Osteoblast (primary cell): ENCODE data around the gene SBK3. TPM values are rescaled to one million over a fixed set of nuclear protein-coding genes. Genes with fewer than 3 reads are reported as not detected.
A peak's percentile ranks its signal among the peaks of the same experiment; 100 is the strongest.

Source experiments
- DNase-seq: peaks from one replicate; pipeline ENCODE4 v3.0.0; 2011; ENCODE audit warnings: low spot score, mixed read lengths; ENCODE audit not compliant: insufficient read length; ENCODE audit errors: missing footprints
- H2AFZ ChIP-seq: 2 replicates; pipeline ENCODE4 v1.6.0; 2011; ENCODE audit warnings: mild to moderate bottlenecking, low read length
- H3K27ac ChIP-seq: 2 replicates; pipeline ENCODE4 v1.5.1; 2011; ENCODE audit warnings: mild to moderate bottlenecking, low read depth, low read length, moderate library complexity
- H3K27me3 ChIP-seq: 2 replicates; pipeline ENCODE4 v1.6.0; 2012; ENCODE audit warnings: mild to moderate bottlenecking, control low read depth, inconsistent platforms, low read length, moderate library complexity; ENCODE audit not compliant: insufficient read depth
- H3K36me3 ChIP-seq: 2 replicates; pipeline ENCODE4 v1.5.1; 2011; ENCODE audit warnings: mild to moderate bottlenecking, low read length, control low read depth, moderate library complexity; ENCODE audit not compliant: insufficient read depth
- H3K4me1 ChIP-seq: 2 replicates; pipeline ENCODE4 v1.5.1; 2011; ENCODE audit warnings: mild to moderate bottlenecking, low read length, control low read depth, moderate library complexity; ENCODE audit not compliant: insufficient read depth
- H3K4me2 ChIP-seq: 2 replicates; pipeline ENCODE4 v1.6.0; 2011; ENCODE audit warnings: mild to moderate bottlenecking, low read length; ENCODE audit not compliant: insufficient read depth
- H3K4me3 ChIP-seq: fragments of 200-600 bp; sonication (generic); 3 replicates; pipeline ENCODE4 v1.5.1; 2012; ENCODE audit warnings: mild to moderate bottlenecking, low read length, inconsistent platforms; ENCODE audit not compliant: insufficient read depth
- H3K79me2 ChIP-seq: 2 replicates; pipeline ENCODE4 v1.6.0; 2012; ENCODE audit warnings: mild to moderate bottlenecking, low read length, control low read depth, inconsistent platforms; ENCODE audit not compliant: insufficient read depth
- H3K9me3 ChIP-seq: 2 replicates; pipeline ENCODE4 v1.5.1; 2011; ENCODE audit warnings: low read depth, low read length, control low read depth
- H4K20me1 ChIP-seq: 2 replicates; pipeline ENCODE4 v1.6.0; 2012; ENCODE audit warnings: mild to moderate bottlenecking, low read length, control low read depth; ENCODE audit not compliant: insufficient read depth
- CTCF ChIP-seq: IDR thresholded peaks from 2 replicates; pipeline ENCODE4 v1.5.1; 2011; ENCODE audit warnings: mild to moderate bottlenecking, low read depth, low read length, moderate library complexity; ENCODE audit errors: extremely low read depth
- total RNA-seq: library from RNA; depleted of rRNA; stranded (reverse); fragments of >200 nt; gene quantifications from 2 replicates; pipeline ENCODE4 v1.2.3, GENCODE V29; 2012

Gene SBK3
- total RNA-seq, 1 donor, result not detected

GRCh38 chr19:55519451-55520311 lies 25.7 kb downstream of the SBK3 start:
- Histone ChIP-seq H3K79me2 (no peaks in the 10 kb centered on the region), H3K27ac (peak overlapping the region; percentile 78), H3K4me1 (peaks cover 9% of the 10 kb centered on the region), H3K36me3 (peaks cover 3% of the 10 kb centered on the region), H3K27me3 (no peaks in the 10 kb centered on the region), H3K4me2 (no peak overlapping the region), H3K4me3 (no peak overlapping the region), H3K9me3 (no peaks in the 10 kb centered on the region), H2AFZ (no peak overlapping the region), H4K20me1 (no peaks in the 10 kb centered on the region)
- no peak for TF ChIP-seq CTCF
- peak; percentile 98 for DNase-seq

- H4K20me1 ChIP-seq, result no peaks in the 10 kb centered on the region
- H3K4me2 ChIP-seq, result peak overlapping the region; percentile 72
- peak overlapping the region; percentile 73 for H3K27ac ChIP-seq
- H3K9me3 ChIP-seq, result no peaks in the 10 kb centered on the region
- H3K36me3 ChIP-seq, result peaks cover 19% of the 10 kb centered on the region
- no peaks in the 10 kb centered on the region for H3K79me2 ChIP-seq
- H3K4me1 ChIP-seq, result peaks cover 9% of the 10 kb centered on the region
- peak; percentile 99 for DNase-seq
- H3K27me3 ChIP-seq, result no peaks in the 10 kb centered on the region
- peak overlapping the region; percentile 62 for H3K4me3 ChIP-seq
- no peak overlapping the region for H2AFZ ChIP-seq
- TF ChIP-seq CTCF, result peak; percentile 75
Observed at GRCh38 chr19:55516878-55517620, 28.3 kb downstream of the SBK3 start.

- no peak overlapping the region for H3K4me2 ChIP-seq
- no peaks in the 10 kb centered on the region for H3K27me3 ChIP-seq
- no peaks in the 10 kb centered on the region for H3K9me3 ChIP-seq
- no peak overlapping the region for H3K4me3 ChIP-seq
- TF ChIP-seq CTCF, result no peak
- H4K20me1 ChIP-seq, result peaks cover 10% of the 10 kb centered on the region
- peaks cover 18% of the 10 kb centered on the region for H3K36me3 ChIP-seq
- H3K79me2 ChIP-seq, result peaks cover 2% of the 10 kb centered on the region
- no peaks in the 10 kb centered on the region for H3K4me1 ChIP-seq
- H3K27ac ChIP-seq, result no peak overlapping the region
- H2AFZ ChIP-seq, result no peak overlapping the region
- no peak for DNase-seq
Observed at GRCh38 chr19:55508120-55508519, 37.2 kb downstream of the SBK3 start.

GRCh38 chr19:55504981-55505380 lies 40.4 kb downstream of the SBK3 start:
- TF ChIP-seq CTCF, result no peak
- Histone ChIP-seq H3K4me3 (no peak overlapping the region), H4K20me1 (peaks cover 7% of the 10 kb centered on the region), H3K9me3 (no peaks in the 10 kb centered on the region), H3K27ac (no peak overlapping the region), H3K4me2 (no peak overlapping the region), H2AFZ (no peak overlapping the region), H3K36me3 (peaks cover 28% of the 10 kb centered on the region), H3K4me1 (no peaks in the 10 kb centered on the region), H3K27me3 (no peaks in the 10 kb centered on the region), H3K79me2 (peaks cover 2% of the 10 kb centered on the region)
- DNase-seq, result peak; percentile 5
